GM23338 (cell line): Measurements from ENCODE around the gene MMP28. TPM values are rescaled to one million over a fixed set of nuclear protein-coding genes. Genes with fewer than 3 reads are reported as not detected.
A peak's percentile ranks its signal among the peaks of the same experiment; 100 is the strongest.

Experiments used
- ATAC-seq: fragments of 200-7000 bp; cut with Tn5 transposase; 3 replicates; pipeline ENCODE4 v1.9.1; 2020
- DNase-seq: peaks from one replicate; pipeline ENCODE4 v3.0.0-alpha.2; 2015; ENCODE audit warnings: low spot score
- H2AFZ ChIP-seq: fragments of 200-600 bp; sonication (generic); 2 replicates; pipeline ENCODE4 v1.8.0; 2016; ENCODE audit warnings: antibody characterized with exemption, mild to moderate bottlenecking, moderate library complexity
- H3F3A ChIP-seq: fragments of 200-600 bp; sonication (generic); replicated peaks from 2 replicates; pipeline ENCODE4 v1.8.0; 2017; ENCODE audit warnings: antibody characterized with exemption, mixed run types, low read depth
- H3K27ac ChIP-seq: fragments of 200-600 bp; sonication (generic); 2 replicates; pipeline ENCODE4 v1.6.1; 2016; ENCODE audit warnings: low read depth
- H3K27me3 ChIP-seq: fragments of 200-600 bp; sonication (generic); 2 replicates; pipeline ENCODE4 v1.8.0; 2016; ENCODE audit warnings: mild to moderate bottlenecking, mixed run types, moderate library complexity; ENCODE audit not compliant: insufficient read depth
- H3K36me3 ChIP-seq: fragments of 200-600 bp; sonication (generic); 2 replicates; pipeline ENCODE4 v1.8.0; 2016; ENCODE audit warnings: mild to moderate bottlenecking; ENCODE audit not compliant: insufficient read depth
- H3K4me1 ChIP-seq: fragments of 200-600 bp; sonication (generic); 2 replicates; pipeline ENCODE4 v1.8.0; 2016; ENCODE audit warnings: mild to moderate bottlenecking, moderate library complexity; ENCODE audit not compliant: insufficient read depth
- H3K4me2 ChIP-seq: fragments of 200-600 bp; sonication (generic); 2 replicates; pipeline ENCODE4 v1.7.1; 2017; ENCODE audit warnings: mixed run types
- H3K4me3 ChIP-seq: fragments of 200-600 bp; sonication (generic); 2 replicates; pipeline ENCODE4 v1.6.1; 2016; ENCODE audit warnings: mixed run types
- H3K79me2 ChIP-seq: fragments of 200-600 bp; sonication (generic); replicated peaks from 2 replicates; pipeline ENCODE4 v1.8.0; 2017; ENCODE audit warnings: mild to moderate bottlenecking; ENCODE audit not compliant: insufficient read depth
- H3K9me2 ChIP-seq: fragments of 200-600 bp; sonication (generic); 2 replicates; pipeline ENCODE4 v1.8.0; 2017; ENCODE audit not compliant: insufficient read depth
- H4K20me1 ChIP-seq: fragments of 200-600 bp; sonication (generic); replicated peaks from 2 replicates; pipeline ENCODE4 v1.8.0; 2017; ENCODE audit warnings: mild to moderate bottlenecking; ENCODE audit not compliant: insufficient read depth
- H3K27ac Mint-ChIP-seq: 2 replicates; pipeline ENCODE4 v1.8.0; 2020; ENCODE audit warnings: inconsistent platforms, mild to moderate bottlenecking, moderate library complexity, mixed read lengths
- H3K27me3 Mint-ChIP-seq: 3 replicates; pipeline ENCODE4 v1.8.0; 2022; ENCODE audit warnings: low read depth, mild to moderate bottlenecking, moderate library complexity, mixed read lengths, inconsistent platforms; ENCODE audit not compliant: insufficient read depth, poor library complexity
- H3K36me3 Mint-ChIP-seq: 3 replicates; pipeline ENCODE4 v1.8.0; 2021; ENCODE audit warnings: low read depth, mild to moderate bottlenecking, inconsistent platforms, moderate library complexity, mixed read lengths
- H3K4me1 Mint-ChIP-seq: 3 replicates; pipeline ENCODE4 v1.8.0; 2020; ENCODE audit warnings: mild to moderate bottlenecking, inconsistent platforms, mixed read lengths
- H3K4me3 Mint-ChIP-seq: 3 replicates; pipeline ENCODE4 v1.8.0; 2021; ENCODE audit warnings: moderate library complexity, mild to moderate bottlenecking, inconsistent platforms, mixed read lengths
- H3K9me3 Mint-ChIP-seq: 3 replicates; pipeline ENCODE4 v1.8.0; 2020; ENCODE audit warnings: moderate library complexity, mild to moderate bottlenecking, inconsistent platforms, mixed read lengths
- ETS1 ChIP-seq: IDR thresholded peaks from 2 replicates; pipeline ENCODE4 v1.6.1; 2016; ENCODE audit warnings: antibody characterized with exemption
- EZH2 ChIP-seq: fragments of 200-600 bp; sonication (generic); IDR thresholded peaks from one replicate; pipeline ENCODE4 v1.8.0; 2017; ENCODE audit warnings: antibody characterized with exemption, mild to moderate bottlenecking, low read depth; ENCODE audit not compliant: unreplicated experiment
- EZH2phosphoT487 ChIP-seq: fragments of 200-600 bp; sonication (generic); IDR thresholded peaks from one replicate; pipeline ENCODE4 v1.8.1; 2018; ENCODE audit warnings: antibody characterized with exemption; ENCODE audit not compliant: unreplicated experiment
- JUNB ChIP-seq: IDR thresholded peaks from one replicate; pipeline ENCODE4 v1.6.1; 2016; ENCODE audit warnings: antibody characterized with exemption; ENCODE audit not compliant: unreplicated experiment
- NANOG ChIP-seq: IDR thresholded peaks from 2 replicates; pipeline ENCODE4 v1.6.1; 2016; ENCODE audit warnings: antibody characterized with exemption, borderline replicate concordance
- POLR2AphosphoS5 ChIP-seq: IDR thresholded peaks from 2 replicates; pipeline ENCODE4 v1.6.1; 2016; ENCODE audit warnings: antibody characterized with exemption, low read depth
- REST ChIP-seq: IDR thresholded peaks from one replicate; pipeline ENCODE4 v1.6.1; 2018; ENCODE audit warnings: antibody characterized with exemption; ENCODE audit not compliant: unreplicated experiment
- STAT1 ChIP-seq: IDR thresholded peaks from one replicate; pipeline ENCODE4 v1.6.1; 2016; ENCODE audit warnings: antibody characterized with exemption; ENCODE audit not compliant: unreplicated experiment
- ZNF114 ChIP-seq: fragments of 250-450 bp; sonication (Bioruptor Pico); IDR thresholded peaks from 2 replicates; pipeline ENCODE4 v1.5.0; 2020; ENCODE audit warnings: mild to moderate bottlenecking, moderate library complexity
- ZNF331 ChIP-seq: fragments of 250-450 bp; sonication (Bioruptor Pico); IDR thresholded peaks from 2 replicates; pipeline ENCODE4 v1.5.0; 2020; ENCODE audit warnings: low read depth, mild to moderate bottlenecking, moderate library complexity
- polyA plus RNA-seq: library from polyadenylated mRNA; unstranded; fragments of >200 nt; fragmentation: Nextera tagmentation; extraction: Ambion mirVana; gene quantifications from 2 replicates; pipeline ENCODE4 v1.2.1, GENCODE V29; 2016
- total RNA-seq: library from RNA; depleted of rRNA; stranded (reverse); fragments of >200 nt; shearing (Covaris generic); gene quantifications from 2 replicates; pipeline ENCODE4 v1.2.3, GENCODE V29; 2014

The MMP28 gene
- total and polyA plus RNA-seq, 2 experiments from 2014 or later: not detected

DNA sequence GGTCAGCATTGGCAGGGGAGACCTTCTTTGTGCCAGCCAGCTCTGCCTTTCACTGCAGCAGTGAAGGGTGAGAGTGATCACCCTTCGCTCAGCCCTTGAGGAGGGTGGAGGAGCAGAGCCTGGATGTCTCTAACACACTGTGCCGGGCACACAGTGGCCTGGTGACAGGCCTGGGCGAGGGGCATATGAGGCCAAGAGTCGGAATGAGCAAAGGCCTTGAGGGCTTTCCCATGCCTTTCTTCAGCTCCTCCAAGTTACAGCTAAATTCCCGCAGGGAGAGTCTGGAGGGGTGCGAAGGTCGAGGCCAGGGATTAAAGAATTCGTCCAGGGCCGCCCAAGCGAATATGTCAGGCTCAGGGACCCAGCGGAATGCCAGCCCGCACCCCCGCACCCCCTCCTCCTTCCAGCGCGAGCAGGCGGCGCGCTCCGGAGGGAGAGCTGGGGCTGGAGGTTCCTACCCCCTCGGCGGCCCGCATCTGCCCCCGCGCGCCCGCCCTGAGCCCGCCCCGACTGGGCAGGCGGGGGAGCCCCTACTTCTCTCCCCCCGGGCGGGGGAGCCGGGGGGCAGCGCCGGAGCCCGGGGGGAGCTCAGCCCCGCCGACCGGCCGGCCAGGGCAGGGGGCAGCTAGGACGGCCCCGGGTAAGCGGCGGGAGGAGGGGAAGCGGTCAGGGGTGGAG lies 64.1 kb downstream of the MMP28 start, which contains the start of gene RASL10B (continued):
- TF ChIP-seq REST: no peak
- TF ChIP-seq NANOG: no peak
- TF ChIP-seq EZH2: no peak

DNA sequence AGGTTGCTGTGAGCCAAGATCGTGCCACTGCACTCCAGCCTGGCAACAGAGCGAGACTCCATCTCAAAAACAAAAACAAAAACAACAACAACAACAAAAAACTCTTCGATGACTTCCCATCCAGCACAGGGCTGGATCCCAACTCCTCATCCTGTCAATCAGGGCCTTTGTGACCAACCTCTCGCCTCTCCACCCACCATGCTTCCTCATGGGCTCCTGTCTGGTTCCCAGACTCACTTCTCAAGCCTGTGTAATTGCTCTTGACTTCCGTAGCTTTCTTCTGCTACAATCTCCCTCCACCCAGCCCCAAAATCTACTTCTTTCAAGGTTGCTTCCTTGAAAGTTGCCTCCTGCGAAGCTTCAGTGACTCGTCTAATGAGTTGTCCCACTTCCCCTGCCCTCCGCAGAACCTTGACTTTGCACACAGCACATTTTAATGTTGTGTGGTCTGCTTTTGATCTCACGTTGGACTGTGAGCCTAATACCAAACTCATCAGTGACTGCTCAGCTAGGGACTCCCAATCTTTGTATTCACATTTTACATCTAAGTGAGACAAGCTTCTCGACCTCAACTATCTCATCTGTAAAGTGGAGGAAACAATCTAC lies 64.9 kb downstream of the MMP28 start:
- peak overlapping the region; percentile 80 for H3K4me2 ChIP-seq
- Mint-ChIP-seq H3K4me3 (peak overlapping the region; percentile 73), H3K4me1 (peaks cover 39% of the 10 kb centered on the region), H3K9me3 (no peaks in the 10 kb centered on the region), H3K36me3 (peaks cover 3% of the 10 kb centered on the region; the same call in 2 of the 3 replicates), H3K27me3 (peaks cover 15% of the 10 kb centered on the region), H3K27ac (no peak overlapping the region)
- 0 out of 2 replicates have a peak, but pooled peaks cover 3% of the 10 kb centered on the region for H3F3A ChIP-seq
- H3K4me3 ChIP-seq: no peak overlapping the region
- no peaks in the 10 kb centered on the region for H3K9me2 ChIP-seq
- DNase-seq (peak; percentile 34), ATAC-seq (no peak)
- H3K27ac ChIP-seq: no peak overlapping the region
- no peaks in the 10 kb centered on the region for H3K79me2 ChIP-seq
- no peak overlapping the region for H2AFZ ChIP-seq
- peaks cover 31% of the 10 kb centered on the region for H3K4me1 ChIP-seq
- no peaks in the 10 kb centered on the region for H3K36me3 ChIP-seq
- no peaks in the 10 kb centered on the region for H4K20me1 ChIP-seq
- H3K27me3 ChIP-seq: peaks cover 13% of the 10 kb centered on the region
- TF ChIP-seq ETS1 (no peak), REST (no peak), JUNB (no peak), ZNF114 (CRISPR knock-in tag) (no peak), POLR2AphosphoS5 (no peak), EZH2phosphoT487 (no peak), ZNF331 (no peak), STAT1 (no peak)
